ENCODE results near the gene SPART. TPM values are rescaled to one million over a fixed set of nuclear protein-coding genes. Genes with fewer than 3 reads are reported as not detected.

Gene SPART
- total and polyA plus RNA-seq, 2 of the 8 experiments (the other 6 are each of a cell fraction or from before 2014, with no cell fraction given), result 27.2 to 74.1 TPM

GRCh38 chr13:36344886-36345437 lies 1.2 kb downstream of the SPART start:
- no peaks in the 10 kb centered on the region for H3K9me3 ChIP-seq (ENCODE audit: insufficient read depth in 2 of 2, low read depth in 1 of 2, low read length in 1 of 2)
- no peak overlapping the region for H3K4ac ChIP-seq (replicated peaks; ENCODE audit: insufficient read length, low read depth, low read length)
- H3K79me2 ChIP-seq (ENCODE audit: control insufficient read depth in 1 of 2, insufficient read depth in 2 of 2, low read length in 2 of 2), result peaks cover 3 to 53% of the 10 kb centered on the region in 2 experiments
- no peak overlapping the region for H2BK20ac ChIP-seq (ENCODE audit: low read length)
- peak overlapping the region in 3 of 4 experiments; percentile 66 to 87 (median 81); a peak in 3 of 7 replicates for H3K9ac ChIP-seq (replicated peaks in 1 of 4; ENCODE audit: extremely low read depth in 1 of 4, low read depth in 3 of 4, low read length in 3 of 4)
- ChIA-PET POLR2A (ENCODE audit: partially characterized antibody) (interaction anchor here (1.0 to 3.7 kb wide), 8 partner anchors 10 to 62 kb away, joined by 3 to 31 read pairs (median 5); partner anchors contain the start of gene CCDC169), CTCF (ENCODE audit: partially characterized antibody) (interaction anchor here (1.4 to 2.2 kb wide), 2 partner anchors 38 to 61 kb away, joined by 5 to 7 read pairs; no protein-coding TSS in a partner anchor)
- H4K20me1 ChIP-seq (replicated peaks in 1 of 2; ENCODE audit: control insufficient read depth in 1 of 2, insufficient read depth in 2 of 2, low read length in 2 of 2), result no peaks in the 10 kb centered on the region
- H3K18ac ChIP-seq (ENCODE audit: extremely low read depth, low read length), result no peak overlapping the region; the same call in 1 of the 2 replicates
- FAIRE-seq (no peak), DNase-seq (ENCODE audit: low read depth in 1 of 2, low spot score in 2 of 2) (no peak)
- no peaks in the 10 kb centered on the region for H3K36me3 ChIP-seq (ENCODE audit: control insufficient read depth in 2 of 4, insufficient read depth in 4 of 4, low read length in 3 of 4)
- no peak overlapping the region for H4K5ac ChIP-seq (ENCODE audit: insufficient read length, low read depth, low read length)
- H2BK12ac ChIP-seq (ENCODE audit: low read depth, low read length), result peak overlapping the region; percentile 90; the same call in 1 of the 2 replicates
- no peak overlapping the region; the same call in 1 of the 2 replicates for H2AK5ac ChIP-seq (ENCODE audit: low read depth, low read length)
- H3K27ac ChIP-seq (ENCODE audit: low read depth, low read length), result peak overlapping the region; percentile 85; the same call in 1 of the 2 replicates
- peak overlapping the region; percentile 61 to 90 (median 84) for H3K4me3 ChIP-seq (ENCODE audit: extremely low read depth in 1 of 4, insufficient read depth in 2 of 4, low read depth in 3 of 4, low read length in 4 of 4)
- H4K8ac ChIP-seq (ENCODE audit: extremely low read depth, insufficient read depth, low read length), result no peak overlapping the region
- H4K91ac ChIP-seq (replicated peaks; ENCODE audit: insufficient read length, low read length), result no peak overlapping the region
- WGBS, 2 experiments (ENCODE audit: extremely low coverage in 1 of 2, insufficient coverage in 1 of 2, insufficient read length in 1 of 2, insufficient replicate concordance in 2 of 2, low coverage in 1 of 2, low lambda C conversion rate in 2 of 2, missing lambda C conversion rate in 1 of 2), result 20% methylated on average over 14 of the region's 14 CpGs; no CpG with 5 or more reads in 1 of the 2 experiments
- no peak overlapping the region for H2BK120ac ChIP-seq (replicated peaks; ENCODE audit: low read depth, low read length)
- no peaks in the 10 kb centered on the region; a peak in 1 of 7 replicates for H3K27me3 ChIP-seq (replicated peaks in 1 of 4; ENCODE audit: control insufficient read depth in 3 of 4, extremely low read depth in 1 of 4, insufficient read depth in 3 of 4, low read length in 3 of 4)
- no peak overlapping the region for H3K23ac ChIP-seq (ENCODE audit: insufficient read length)
- H3K4me2 ChIP-seq (ENCODE audit: insufficient read depth in 1 of 2, low read depth in 2 of 2, low read length in 2 of 2), result peak overlapping the region; percentile 81 to 93
- peak overlapping the region; percentile 92 for H2BK5ac ChIP-seq (ENCODE audit: low read depth, low read length)
- H3K14ac ChIP-seq (ENCODE audit: insufficient read length), result no peak overlapping the region
- peak overlapping the region; percentile 91; the same call in 1 of the 2 replicates for H2AFZ ChIP-seq (ENCODE audit: low read length)
- no peak overlapping the region for H2BK15ac ChIP-seq (ENCODE audit: low read length)
- H3K23me2 ChIP-seq (ENCODE audit: low read depth, low read length), result peaks cover 9% of the 10 kb centered on the region
- H3K4me1 ChIP-seq (replicated peaks in 1 of 4; ENCODE audit: control insufficient read depth in 3 of 4, insufficient read depth in 4 of 4, low read length in 3 of 4), result peaks cover 0 to 3% (median 3%) of the 10 kb centered on the region in 4 experiments; a peak in 3 of 7 replicates
- no peaks in the 10 kb centered on the region for H3K79me1 ChIP-seq (ENCODE audit: low read depth, low read length)
- no peak overlapping the region for H3K56ac ChIP-seq (replicated peaks; ENCODE audit: insufficient read length, low read depth, low read length)
- no peak for TF ChIP-seq NANOG (IDR thresholded peaks at IDR 0.05; ENCODE audit: insufficient read depth, low read depth, low read length, poor library complexity, severe bottlenecking)
- no peak for TF ChIP-seq E2F6 (IDR thresholded peaks at IDR 0.05)
- TF ChIP-seq HDAC2 (IDR thresholded peaks at IDR 0.05; ENCODE audit: borderline replicate concordance in 1 of 2, low read depth in 2 of 2, low read length in 2 of 2), result no peak
- TF ChIP-seq MAFK (IDR thresholded peaks at IDR 0.05; ENCODE audit: low read depth, low read length), result no peak
- no peak for TF ChIP-seq CTCF (IDR thresholded peaks at IDR 0.05; ENCODE audit: control extremely low read depth in 1 of 3, insufficient read depth in 1 of 3, low read depth in 1 of 3, low read length in 3 of 3)
- TF ChIP-seq ASH2L (IDR thresholded peaks at IDR 0.05; ENCODE audit: low read length), result no peak
- no peak for TF ChIP-seq SP1 (IDR thresholded peaks at IDR 0.05; ENCODE audit: low read depth, low read length)
- no peak for TF ChIP-seq POU5F1 (IDR thresholded peaks at IDR 0.05; ENCODE audit: low read depth, low read length)
- TF ChIP-seq TEAD4 (IDR thresholded peaks at IDR 0.05; ENCODE audit: low read depth, low read length), result no peak

Measured in H1 (cell line).